ENCODE data around the gene FOXC1.

The FOXC1 gene

DNA sequence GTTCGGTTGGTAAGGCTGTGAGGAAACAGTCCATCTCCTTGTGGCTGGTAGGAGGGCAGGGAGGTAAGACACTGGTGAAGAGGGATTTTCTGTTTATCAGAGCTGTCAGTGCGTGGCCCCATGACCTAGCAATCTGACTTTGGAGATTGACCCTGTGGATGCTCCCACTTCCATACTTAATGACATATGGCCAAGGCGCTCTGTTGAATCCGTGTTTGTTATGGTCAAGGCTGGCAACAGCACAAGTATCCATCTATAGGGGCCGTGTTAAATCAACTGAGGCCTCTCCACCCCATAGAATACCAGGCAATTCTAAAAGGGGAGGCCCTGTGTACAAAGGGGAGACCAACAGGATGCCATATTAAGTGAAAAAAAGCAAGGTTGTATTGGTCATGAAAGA lies 25.6 kb upstream of the FOXC1 start:
- no peak for DNase-seq

DNA sequence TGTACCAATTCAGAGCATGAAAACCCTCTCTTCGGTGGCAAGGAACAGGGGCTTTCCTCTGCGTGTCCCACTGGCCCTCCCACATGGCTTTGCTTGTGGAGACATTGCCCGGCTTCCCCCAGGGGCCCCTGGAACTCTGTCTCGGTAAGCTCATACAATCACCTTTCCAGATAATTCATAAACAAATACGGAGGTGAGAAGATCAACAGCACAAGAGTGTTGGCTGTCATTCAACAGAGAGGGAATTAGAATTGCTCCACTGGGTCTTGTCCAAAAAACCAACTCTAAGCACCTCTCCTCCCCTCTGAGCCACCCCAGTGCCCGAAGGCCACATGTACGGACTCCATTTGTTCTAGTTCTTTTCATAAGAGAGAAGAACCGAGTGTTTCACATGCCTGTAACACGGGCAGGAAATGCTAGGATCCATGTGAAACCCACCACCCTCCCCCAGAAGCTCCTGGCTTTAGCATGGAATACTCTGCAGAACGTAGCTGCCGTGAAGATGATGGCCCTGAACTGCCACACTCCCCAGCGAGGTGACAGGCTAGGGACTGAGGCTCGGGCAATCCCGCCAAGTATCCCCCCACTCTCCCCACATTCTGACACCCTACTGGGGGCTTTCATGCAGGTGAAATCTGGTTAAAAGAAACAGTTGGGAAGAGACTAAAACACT lies 24.6 kb upstream of the FOXC1 start:
- no peak for DNase-seq

GRCh38 chr6:1585669-1586049 lies 24.1 kb upstream of the FOXC1 start:
- DNase-seq, result no peak

- no peak for DNase-seq
Observed at GRCh38 chr6:1586256-1586655, 23.5 kb upstream of the FOXC1 start.

DNA sequence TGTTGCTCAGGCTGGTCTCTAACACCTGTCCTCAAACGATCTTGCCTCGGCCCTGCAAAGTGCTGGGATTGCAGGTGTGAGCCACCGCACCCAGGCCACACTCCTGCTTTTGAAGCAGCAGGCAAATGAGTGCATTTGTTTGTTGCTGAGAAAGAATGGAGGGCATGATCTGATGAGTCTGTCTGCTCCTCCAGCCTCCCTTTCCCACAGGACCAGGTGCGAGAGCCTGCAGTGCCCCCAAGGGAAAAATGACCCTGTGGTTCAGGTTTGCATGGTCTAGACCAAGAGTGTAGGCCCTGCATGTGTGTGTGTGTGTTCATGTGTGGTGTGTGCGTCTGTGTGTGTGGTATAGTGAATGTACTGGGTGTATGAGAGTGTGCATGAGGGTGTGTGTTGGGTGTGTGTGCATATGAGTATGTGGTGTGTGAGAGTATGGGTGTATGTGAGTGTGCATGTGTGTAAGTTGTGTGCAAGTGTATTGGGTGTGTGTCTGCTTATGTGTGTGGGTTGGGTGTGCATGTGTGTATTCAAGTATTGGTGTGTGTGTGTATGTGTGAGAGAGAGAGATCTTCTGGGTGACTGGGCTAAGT lies 22.8 kb upstream of the FOXC1 start:
- no peak for DNase-seq

DNA sequence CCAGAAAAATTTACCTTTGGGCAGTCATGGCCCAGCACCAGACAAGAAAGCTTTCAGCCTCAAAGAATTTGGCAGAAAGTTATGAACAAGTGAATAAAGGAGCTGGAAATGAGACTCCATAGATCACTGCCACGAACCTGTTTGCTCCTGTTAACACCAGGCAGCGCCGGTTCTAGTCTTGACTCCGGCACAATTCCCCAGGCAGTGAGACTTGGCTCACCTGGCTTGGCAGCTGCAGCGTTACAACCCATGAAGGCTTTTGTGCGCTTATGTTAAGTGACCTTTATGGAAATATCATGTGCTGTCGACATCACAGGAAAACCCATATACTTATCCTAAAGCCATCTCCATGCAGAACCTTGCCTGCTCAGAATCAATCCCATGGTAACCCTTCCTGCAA lies 22.2 kb upstream of the FOXC1 start:
- DNase-seq, result no peak

GRCh38 chr6:1587977-1588376 lies 21.7 kb upstream of the FOXC1 start:
- DNase-seq, result no peak

GRCh38 chr6:1589208-1589607 lies 20.5 kb upstream of the FOXC1 start:
- DNase-seq, result no peak

DNA sequence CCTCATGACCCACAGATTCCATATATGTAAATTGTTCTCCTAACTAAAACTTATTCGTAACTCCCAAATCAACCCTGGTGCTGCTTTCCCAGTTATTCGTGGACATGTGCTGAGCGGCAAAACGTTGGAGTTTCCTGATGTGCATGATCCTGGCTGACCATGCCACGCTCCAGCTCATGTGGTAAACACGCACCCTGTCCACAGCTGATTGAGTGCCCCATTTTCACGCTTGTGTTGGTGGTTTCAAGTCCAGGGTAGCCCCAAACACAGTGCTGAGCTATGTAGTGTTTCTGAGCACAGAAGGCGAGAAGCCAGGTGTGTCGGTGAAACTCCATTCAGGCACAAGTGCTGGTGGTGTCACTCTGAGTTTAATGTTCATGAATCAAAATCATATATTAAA lies 19.1 kb upstream of the FOXC1 start:
- DNase-seq, result no peak

DNA sequence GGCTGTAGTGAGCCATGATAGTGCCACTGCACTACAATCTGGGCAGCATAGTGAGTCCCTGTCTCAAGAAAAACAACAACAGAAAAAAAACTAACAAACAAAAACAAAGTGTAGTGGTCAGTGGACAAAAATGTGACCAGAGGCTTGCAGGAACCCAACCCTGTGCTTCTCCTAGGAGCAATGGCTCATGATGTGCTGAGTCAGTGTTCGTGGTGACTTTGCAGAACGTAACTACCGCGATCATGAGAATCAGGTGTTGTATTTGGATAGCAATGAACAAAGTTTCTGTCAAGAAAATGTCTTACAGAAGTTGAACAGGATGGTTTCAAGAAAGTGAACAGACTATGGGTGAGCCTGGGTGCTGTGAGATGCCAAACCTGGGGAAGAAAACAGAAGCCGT lies 18.5 kb upstream of the FOXC1 start:
- DNase-seq, result no peak

DNA sequence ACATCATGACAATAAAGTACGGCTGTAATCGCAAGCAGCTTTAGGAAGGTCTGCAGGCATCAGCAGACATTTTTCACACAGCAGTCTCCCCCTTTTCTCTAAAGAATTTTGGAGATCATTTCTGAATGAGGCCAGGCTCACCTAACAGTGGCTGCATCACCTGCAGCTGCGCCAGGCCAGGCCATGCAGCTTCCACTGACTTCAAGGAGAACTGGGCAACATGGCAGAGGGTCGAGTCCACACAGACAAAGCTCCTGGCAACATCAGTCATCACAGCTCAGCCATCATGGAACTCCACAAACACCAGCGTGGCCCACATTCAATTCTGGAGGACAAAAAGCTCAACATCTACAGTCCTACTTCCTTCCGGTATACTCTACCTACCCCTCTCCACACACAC lies 17.8 kb upstream of the FOXC1 start:
- DNase-seq, result no peak

DNA sequence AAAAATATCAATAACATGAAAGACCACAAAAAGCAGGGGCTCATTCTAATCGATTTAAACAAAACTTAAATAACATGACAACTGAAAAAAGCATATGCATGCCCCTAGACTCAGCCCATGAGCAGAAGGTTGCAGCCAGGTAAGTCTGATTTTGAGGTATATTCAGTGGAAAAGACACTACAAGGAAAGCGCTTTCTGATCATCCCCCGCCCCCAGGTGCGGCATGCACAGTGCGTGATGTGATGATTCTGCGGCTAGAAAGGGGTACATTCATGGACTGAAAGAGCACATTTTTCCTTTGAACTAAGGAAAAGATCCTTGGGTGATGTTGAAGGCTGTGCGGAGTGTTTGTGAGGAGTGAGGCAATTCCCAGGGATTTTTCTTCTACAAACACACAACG lies 16.9 kb upstream of the FOXC1 start:
- DNase-seq, result no peak

GRCh38 chr6:1593286-1593957 lies 16.3 kb upstream of the FOXC1 start:
- DNase-seq, result peak in 1 of 56 donors; percentile 16

GRCh38 chr6:1593958-1594314 lies 15.8 kb upstream of the FOXC1 start:
- DNase-seq, result no peak

DNA sequence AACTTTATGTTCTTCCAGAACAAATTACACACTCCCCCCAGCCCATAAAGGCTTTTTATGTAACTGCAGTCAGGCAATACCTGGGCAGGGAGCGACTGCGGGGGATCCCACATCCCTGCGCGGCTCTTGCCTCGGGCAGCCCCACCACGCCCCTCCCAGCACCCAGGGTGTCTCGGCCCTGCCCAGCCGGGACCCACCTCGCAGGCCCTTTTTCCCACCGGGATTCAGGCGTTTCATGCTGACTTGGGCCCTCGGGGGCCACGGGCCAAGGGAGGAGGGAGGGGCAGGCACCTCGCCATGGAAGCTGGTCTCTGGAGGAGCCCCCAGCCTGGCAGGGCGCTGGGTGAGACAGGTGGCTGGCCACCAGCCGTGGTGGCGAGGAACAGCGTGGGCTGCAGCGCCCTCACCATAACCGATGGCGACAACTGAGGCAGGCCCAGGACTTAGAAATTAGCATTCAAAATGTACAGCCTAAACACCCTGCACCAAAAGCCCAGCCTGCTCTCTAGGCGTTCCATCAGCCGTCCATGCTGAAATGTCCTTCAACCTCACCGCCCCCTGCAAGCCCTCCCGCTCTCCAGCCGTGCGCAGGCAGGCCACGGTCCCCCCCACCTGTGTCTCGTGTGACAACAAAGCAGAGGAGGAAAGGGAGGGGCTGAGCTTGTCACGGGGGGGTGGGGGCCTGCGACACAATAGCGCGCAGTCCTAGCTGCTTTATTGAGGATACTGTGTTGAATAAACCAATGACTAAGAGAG lies 15.1 kb upstream of the FOXC1 start:
- DNase-seq, result no peak

- DNase-seq, result no peak
Observed at GRCh38 chr6:1595271-1596087, 14.2 kb upstream of the FOXC1 start.

GRCh38 chr6:1596088-1596852 lies 13.4 kb upstream of the FOXC1 start:
- peak in 48 of 56 donors; percentile 20 to 75 (median 42) for DNase-seq

GRCh38 chr6:1597121-1597744 lies 12.5 kb upstream of the FOXC1 start:
- no peak for DNase-seq

GRCh38 chr6:1597924-1598323 lies 11.8 kb upstream of the FOXC1 start:
- no peak for DNase-seq

DNA sequence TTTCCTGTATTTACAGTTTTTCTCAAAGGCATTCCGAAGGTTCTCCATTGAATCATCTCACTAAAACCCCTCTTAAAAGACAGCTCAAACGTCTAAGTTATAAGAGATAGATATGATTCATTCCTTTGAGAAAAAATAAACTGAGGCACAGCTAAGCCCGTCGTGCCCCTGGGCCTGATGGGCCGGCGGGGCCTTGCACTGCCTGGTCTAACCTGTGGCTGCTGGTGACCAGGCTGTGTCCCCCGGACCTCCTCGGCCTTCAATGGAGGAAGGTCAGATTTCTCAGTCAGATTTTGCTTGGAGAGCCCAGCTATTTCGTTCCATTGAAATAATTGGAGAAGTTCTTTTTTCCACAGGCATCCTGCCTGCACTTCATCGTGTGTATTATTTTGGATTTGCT lies 11.3 kb upstream of the FOXC1 start:
- DNase-seq, result no peak
